HS-5 (cell line): Measurements from ENCODE around the gene LPCAT1.
"Not testable (repeated sequence)": the region's sequence is repeated elsewhere in the genome, so short reads cannot be mapped to it uniquely, and the experiment has no call there.

Source experiments
- DNase-seq: peaks from one replicate; pipeline ENCODE4 v3.0.0-alpha.2; 2012; ENCODE audit warnings: low read depth

LPCAT1 gene

DNA sequence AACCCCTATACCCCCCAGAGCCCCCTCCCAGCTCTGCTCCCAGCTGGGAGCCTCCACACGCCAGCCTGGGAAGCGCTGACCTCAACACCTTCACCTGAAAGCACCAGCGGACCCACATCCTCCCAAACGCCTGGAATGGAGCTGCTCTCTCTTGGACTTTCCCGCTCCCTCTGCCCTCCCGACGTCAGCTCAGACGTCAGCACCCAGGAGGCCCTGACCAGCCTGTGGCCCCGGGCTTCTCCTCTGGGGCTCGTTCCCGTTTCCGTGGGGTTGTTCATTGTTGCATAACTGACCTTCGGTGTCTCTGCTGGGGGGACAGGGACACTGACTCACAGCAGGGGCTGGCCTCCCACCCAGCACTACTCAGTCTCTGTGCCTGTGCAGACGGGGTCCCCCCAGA, 43.5 kb downstream of the LPCAT1 start:
- DNase-seq = no peak

DNA sequence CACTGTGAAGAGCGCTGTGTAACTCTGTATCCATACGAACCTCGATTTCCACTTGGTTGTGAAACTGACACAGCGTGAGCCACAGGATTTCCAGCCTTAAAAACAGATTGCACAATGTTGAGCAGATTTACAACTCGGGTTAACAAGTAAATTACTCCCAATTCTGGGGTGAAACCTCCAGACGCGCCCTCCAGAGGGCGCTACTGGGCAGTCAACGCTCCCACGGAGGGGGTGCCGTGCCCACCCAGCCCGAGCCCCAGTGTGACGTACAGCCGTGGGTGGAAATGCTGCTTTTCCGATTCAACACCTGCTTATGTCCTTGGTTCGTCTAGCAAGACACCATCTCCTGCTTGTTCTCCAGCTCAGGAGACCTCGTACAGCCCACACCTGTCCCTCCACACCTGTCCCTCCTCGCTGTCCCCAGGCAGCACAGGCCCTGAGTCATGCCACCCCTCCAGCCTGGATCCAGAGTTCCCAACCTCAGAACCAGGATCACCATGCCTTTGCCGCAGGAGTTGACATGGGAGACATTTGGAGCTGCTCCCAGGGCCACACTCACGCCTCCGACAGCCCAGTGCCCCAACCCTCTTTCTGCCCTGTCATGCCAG, 44.1 kb downstream of the LPCAT1 start:
- no peak for DNase-seq

DNA sequence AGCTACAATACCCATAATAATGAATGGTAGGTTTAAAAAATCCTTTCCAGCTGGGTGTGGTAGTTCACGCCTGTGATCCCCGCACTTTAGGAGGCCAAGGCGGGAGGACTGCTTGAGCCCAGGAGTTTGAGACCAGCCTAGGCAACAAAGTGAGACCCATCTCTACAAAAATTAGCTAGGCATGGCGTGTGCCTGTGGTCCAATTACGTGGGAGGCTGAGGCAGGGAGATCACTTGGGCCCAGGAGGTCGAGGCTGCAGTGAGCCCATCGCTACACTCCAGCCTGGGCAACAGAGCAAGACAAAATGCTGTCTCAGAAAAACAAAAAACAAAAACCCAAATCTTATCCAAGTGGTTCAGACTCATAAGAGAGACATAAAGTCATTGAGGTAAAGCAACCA, 44.7 kb downstream of the LPCAT1 start:
- no peak for DNase-seq

DNA sequence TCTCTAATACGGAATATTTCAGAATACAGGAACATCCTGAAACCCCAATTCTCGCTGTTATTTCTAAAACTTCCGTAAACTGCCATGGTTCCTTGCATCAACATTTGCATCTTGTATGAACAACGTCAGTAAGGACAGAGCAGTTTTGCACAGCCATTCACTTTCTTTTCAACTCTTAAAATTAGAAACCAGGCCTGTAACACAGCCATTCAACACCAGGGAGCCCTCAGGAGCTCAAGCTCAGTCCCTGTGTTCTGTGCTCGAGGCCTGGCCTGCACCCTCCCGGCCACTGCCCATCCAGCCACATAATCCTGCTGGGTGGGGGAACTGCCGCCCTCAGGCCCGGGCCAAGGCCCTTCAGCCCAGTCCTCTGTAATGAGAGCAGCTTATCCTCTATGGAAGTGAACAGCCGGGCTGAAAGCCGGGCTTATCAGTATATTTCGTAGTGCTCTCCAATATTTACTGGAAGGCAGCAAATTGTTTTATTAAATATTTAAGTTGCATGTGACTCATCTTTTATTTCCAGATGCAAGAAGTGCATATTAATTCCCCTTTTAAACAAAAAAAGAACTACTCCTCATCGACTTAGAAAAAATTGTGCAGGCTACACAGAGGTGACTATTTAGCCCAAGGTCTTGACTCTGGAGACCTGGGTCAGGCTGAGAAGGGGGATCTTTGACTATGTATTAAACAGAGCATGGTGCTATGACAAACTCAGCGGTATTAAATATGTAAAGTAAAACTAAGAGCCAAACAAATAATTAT, 45.3 kb downstream of the LPCAT1 start:
- DNase-seq = no peak

DNA sequence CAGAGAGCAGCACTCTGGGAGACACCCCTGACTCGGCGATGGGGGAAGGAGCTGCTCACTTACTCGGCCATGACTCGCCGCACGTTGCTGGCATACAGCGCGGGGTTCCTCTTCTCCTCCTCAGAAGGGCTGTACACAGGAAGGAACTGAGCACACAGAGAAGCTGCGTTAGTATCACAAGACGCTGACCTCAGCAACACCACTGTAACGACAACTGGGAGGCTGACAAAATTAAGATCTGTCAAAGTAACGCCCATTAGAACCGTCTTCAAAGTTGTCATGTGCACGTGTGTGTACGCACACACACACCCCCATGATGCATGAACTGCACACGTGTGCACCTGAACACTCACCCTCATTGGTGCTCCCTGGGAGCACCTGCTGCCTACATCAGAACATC, 46.4 kb downstream of the LPCAT1 start:
- no peak for DNase-seq

DNA sequence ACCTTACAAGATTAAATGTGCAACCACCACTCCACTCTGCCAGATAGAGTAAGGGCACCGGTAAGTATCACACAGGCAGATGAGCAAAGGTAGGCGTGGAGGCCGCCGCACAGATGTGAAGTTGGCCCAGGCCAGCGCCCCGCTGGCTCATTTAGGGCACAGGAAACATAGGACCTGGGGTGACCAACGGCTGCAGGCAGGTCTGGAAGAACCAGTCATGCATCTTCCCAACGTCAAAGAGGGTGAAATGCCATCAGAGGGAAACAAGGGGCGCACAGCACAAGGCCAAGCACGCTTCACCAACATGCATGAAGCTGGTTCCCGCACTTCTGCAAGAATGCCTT, 46.8 kb downstream of the LPCAT1 start:
- DNase-seq = no peak

DNA sequence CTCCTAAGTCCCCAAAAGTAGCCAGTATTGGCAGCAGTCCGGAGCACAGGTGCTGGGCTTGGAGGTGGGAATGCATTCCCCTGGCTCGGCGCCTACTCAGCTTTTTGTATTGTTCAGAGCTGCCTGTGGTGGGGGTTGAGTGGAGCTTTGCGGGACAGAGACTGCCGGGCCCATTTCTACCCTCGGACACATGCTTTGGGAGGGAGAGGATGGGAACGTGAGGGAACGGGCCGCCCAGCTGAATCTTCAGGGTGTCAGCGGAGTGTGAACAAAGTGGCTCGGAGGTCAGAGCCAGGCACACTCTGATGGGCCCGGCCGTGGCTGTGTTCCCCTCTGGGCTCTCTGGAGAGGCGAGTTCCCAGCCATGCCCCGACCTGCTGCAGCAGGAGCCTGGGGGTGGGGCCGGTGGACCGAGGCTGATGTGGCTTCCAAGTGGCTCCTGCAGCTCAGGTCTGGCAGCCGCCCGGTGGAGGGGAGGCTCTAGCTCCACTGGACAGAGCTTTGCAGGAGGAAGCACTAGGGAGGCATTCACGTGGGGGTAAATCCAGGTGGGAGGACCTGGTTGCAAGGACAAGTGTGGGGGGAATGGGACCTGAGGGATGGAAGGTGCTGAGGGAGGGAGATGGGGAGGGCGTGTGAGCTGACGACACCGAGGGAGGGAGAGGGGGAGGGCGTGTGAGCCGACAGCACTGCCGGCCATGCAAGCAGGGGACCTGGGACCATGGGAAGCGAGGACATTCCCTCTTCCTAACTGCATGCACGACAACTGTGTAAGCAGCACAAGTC, 47.4 kb downstream of the LPCAT1 start:
- no peak for DNase-seq

DNA sequence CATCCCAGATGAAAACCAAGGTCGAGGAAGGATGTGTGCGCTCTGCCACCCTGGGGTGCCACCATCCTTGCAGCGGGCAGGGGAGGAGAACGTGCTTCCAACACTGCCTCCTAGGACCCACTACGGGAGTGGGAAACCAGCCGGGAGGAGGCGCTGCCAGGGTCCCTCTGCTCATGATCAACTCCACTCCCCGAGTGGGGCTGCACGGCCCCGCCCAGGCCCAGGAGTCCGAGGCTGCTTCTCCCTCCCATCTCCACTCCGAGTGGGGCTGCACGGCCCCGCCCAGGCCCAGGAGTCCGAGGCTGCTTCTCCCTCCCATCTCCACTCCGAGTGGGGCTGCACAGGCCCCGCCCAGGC, 48.2 kb downstream of the LPCAT1 start:
- DNase-seq = not testable (repeated sequence)

DNA sequence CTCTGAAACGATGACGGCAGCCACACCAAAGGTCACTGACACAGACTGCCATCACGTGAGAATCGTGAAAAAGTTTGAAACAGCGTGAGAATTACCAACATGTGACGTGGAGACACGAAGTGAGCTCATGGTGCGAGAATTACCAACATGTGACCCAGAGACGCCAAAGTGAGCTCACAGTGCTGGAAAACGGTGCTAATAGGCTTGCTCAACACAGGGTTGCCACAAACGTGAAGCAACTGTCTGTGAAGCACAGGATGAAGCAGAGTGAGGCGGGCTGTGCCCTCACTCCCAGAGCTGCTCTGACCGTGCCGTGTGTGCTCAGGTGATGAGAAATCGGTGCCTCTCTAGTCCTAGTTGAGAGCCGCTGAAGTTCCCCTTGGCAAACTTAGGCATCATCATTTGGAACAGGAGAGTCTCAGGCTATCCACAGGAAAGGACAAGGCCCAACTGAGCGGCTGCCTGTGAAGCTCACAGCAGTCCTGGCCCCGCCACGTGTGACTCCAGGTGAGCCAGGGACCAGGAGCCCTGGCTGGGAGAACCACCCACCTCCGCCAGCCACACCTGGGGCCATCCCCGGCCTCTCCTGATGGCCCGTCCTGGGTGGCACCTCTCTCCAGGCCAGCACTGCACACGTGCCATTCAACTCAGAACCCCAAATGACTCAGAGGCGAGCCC, 48.8 kb downstream of the LPCAT1 start:
- DNase-seq = no peak

DNA sequence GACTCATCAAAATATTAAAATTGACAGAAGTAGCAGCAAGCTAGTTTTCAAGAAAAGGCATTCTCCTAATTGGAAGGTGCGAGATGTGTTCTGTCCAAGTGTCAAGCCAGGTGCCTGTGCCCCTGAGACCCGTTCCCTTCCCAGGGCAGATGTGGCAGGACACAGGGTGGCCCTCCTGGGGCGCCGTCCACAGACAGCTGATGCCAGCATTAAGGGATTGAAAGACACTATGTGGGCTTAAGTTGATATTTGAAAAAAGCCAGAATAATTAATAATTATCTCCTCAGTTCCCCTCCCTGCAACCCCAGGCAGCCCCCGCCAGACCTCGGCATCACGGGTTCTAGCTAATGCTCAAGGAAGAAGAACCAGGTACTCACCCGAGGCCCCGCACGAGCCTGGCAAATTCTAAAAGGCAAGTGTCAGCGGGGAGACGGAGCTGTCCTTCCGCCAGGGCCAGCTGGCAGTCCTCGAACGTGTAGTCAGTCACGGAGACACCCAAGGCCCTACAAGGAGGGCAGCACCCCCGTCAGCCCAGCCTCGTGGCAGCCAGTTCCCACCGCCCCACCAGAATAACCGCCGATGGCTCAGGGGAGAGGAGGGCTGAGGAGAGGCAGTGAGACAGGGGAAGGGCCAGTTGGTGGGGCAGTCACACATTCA, 49.4 kb downstream of the LPCAT1 start:
- no peak for DNase-seq

DNA sequence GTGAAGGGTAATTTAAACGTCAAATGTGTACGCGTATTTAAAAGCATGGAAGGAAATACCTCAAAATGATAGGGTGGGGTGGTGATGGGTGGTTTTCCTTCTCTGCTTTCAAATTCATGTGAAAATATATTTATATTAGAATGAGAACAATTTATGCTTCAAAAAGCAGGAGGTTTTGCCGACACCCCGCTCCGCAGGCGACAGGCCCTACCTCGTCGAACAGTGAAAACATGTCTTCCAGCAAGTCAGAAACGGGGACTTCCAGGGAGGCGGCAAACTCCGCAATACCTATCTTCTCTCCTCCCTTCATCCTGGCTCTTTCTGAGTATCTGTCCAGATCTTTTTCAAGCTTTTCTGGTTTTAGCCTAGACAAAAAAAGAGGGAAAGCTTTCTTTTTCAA, 50.0 kb downstream of the LPCAT1 start:
- no peak for DNase-seq

DNA sequence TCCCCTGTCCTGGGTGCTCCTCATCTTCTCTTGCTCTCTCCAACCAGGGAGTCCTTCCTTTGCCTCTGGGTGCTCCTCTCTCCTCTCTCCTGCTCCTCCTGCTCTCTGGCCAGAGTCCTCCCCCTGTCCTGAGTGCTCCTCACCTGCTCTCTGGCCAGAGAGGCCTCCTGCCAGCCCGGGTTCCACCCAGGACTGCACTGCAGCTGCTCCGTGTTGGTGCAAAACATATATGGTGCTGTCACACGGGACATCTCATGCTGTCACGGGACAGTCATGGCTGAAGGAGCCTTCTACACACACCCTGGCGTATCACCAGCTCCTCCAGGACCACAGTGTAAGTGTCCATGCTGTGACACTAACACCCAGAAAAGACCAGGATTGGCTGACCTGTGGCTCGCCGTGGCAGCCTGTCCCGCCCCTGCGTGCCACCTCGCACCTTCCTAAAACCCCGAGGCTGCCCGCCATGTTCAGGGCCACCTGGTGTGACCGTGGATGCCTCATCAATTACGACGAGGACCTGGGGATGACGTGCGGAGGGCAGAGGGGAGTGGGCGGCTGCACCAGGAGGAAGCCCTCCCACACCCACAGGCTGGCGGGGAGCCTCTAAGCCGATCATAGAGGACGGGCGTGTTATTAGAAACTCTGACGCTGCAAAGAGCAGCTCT, 50.7 kb downstream of the LPCAT1 start:
- DNase-seq = no peak

DNA sequence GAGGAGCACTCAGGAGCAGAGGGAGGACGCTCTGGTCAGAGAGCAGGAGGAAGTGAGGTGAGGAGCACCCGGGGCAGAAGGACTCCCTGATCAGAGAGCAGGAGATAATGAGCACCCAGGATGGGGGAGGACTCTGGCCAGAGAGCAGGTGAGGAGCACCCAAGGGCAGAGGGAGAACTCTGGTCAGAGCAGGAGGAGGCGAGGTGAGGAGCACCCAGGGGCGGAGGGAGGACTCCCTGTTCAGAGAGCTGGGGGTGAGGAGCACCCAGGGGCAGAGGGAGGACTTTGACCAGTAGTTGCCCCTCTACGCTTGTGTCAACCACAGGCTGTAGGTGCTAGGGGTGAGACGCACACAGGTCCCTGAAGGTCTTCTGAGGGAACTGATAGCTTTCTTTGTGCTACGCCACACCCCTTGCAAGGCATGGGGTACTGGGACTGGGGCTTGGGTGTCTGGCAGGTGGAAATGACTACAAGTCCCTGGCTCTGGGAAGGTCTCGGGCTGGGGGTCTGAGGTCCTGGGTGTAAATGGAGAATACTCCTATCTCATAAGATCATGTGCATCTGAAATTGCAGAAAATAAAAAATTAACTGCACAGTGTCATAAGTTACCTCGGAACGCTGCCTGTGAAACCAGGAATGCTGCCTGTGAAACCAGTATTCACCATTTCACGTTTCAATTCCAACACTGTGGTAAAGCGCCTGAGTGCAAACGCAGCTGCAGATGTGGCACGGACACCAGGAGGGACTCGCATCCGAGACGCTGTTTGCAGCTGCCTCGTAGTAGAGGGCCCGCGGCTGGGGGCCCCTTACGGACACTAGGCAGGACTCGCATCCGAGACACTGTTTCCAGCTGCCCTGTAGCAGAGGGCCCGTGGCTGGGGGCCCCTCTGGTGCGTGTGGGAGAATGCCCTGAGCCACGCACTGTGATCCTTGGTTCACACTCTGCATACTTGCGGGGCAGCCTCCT, 51.5 kb downstream of the LPCAT1 start:
- no peak for DNase-seq

DNA sequence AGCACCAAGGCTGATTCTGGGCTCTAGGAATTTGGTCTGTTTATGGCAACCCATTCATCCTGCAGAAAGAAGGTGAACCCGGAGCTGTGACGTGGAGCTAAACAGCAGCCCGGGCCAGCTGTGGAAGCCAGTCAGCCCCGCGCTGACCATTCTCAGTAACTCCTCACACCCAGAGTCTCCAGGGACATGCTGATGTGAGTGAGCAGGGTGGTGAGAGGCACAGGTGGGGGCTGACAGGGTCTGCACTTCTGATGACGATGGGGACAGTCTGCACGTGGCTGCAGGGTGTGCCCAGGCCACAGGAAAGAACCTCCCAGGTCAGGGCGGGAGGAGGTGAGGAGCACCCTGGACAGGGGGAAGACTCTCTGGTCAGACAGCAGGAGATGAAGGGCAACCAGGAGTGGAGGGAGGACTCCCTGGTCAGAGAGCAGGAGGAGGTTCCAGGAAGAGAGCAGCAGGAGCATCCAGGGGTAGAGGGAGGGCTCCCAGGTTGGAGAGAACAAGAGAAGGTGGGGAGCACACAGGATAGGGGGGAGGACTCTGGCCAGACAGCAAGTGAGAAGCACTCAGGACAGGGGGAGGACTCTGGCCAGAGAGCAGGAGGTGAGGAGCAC, 52.4 kb downstream of the LPCAT1 start:
- DNase-seq = no peak

DNA sequence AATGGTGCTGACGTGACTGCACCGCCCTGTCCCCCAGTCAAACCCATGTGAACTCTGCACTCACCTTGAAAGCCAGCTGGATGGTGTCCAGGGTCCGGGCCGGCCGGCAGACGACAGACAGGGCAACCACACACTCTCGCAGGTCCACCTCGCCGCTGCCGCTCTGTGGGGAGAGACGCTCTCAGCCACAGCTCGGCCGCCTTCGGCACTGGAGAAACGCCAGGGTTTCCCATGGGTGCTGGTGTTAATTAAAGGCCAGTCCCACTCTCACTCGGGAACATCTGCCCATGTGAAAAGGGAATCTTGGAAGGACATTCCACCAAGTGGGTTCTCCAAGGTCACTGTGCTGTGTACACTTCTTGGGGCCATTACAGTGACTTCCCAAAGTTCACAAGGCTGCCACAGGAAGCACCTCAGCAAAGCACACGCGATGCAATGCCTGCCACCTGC, 53.0 kb downstream of the LPCAT1 start:
- no peak for DNase-seq

DNA sequence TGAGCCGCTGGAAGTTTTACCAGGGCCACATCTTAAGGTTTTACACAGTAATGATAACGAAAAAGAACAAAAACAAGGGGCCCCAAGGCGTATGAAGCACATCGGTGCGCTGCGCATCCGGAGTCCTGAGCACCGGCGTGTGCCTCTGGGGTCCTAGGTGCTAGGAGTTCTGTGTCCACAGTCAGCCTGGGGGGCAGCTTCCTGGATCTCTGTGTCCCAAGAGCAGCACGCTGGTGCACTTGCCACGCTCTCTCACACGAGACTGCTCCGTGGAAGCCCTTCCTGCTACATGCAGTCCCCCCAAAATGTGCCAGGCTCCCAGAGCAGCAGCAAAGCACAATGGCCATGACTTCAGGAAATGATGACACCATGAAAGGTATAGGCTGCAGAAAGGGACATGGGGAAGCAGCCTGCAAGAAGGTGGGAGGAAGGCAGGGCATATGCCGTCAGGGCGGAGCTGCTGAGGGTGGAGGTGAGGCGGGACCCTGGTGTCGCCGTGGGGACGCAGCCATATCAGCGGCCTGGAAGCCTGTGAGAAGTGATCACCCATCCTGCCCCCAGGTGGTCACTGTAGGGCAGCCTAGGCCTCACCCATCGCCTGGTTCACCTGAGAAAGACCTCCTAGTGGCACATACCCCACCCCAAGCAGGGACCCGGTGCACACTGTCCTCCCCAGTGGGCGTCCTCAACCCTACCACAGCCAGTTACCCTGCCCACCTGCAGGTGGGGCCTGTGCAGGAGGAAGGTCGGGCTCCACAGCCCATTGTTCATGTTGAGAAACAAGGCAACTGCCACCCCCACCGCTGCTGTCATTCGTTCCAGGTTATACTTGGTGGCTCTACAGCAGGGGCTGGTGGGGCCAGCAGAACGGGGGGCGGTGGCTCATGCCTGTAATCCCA, 54.9 kb downstream of the LPCAT1 start:
- no peak for DNase-seq

DNA sequence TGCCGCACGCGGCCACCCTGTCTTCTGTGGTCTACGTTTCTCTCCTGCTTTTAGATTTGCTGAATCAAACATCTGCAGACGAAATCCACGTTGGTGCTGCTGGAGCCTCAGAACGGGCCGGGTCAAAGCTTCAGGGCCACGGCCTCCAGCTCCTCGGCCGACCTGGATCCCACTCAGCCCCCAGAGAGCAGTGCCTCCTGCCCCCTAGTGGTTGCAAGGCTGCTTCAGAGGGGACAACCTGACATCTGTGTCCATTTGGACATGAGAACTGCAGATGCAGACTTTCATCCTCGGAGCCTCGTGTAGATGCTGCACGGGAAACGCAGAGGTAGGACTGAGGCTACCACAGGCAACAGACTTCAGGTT, 55.5 kb downstream of the LPCAT1 start:
- no peak for DNase-seq

DNA sequence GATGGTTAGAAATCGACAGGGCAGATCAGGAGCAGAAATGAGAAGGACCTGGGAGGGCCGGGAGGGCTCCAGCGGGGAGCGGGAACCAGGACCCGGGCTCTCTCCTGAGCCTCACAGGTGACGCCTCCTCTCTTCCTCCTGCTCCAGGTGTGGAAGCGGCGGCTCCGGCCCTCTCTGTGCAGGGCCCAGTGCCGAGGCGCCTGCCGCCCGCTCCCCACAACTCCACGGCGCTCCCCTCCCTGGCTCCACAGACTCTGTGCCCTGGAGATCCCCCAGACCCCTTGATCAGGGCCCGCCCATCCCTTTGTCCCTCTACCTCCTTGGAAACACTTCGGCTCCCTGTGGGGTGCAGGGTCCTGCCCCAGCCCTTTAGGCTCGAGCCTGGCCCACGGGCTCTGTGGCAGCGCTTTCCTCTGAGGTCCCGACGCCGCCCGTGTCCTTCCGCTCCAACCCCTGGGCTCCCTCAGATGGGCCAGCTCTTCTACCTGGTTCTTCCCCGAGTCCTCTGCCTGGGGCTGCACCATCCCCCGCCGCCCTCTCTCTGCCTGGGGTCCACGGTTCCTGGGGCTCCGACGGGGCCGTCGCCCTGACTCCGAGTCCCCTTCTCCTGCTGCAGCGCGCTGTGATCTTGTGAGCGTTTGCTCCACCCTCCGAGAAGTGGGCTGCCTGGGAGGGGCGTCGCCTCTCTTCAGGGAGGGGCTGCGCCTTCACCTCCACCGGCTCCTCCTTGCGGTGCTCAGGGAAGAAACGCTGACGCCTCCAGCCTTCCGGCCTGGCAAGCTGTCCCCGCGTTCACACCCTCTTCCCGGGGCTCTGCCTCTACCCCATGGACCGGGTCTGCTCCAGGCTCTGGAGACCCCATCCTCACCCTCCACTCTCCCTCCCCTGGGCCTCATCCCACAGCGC, 56.2 kb downstream of the LPCAT1 start:
- DNase-seq = no peak
